Subcutaneous adipose tissue (tissue), 4 donors: ENCODE measurements around the gene FGL2. TPM values are rescaled to one million over a fixed set of nuclear protein-coding genes. Genes with fewer than 3 reads are reported as not detected.

Experiments
- total RNA-seq, 4 donors: library from RNA; depleted of rRNA; stranded (reverse); fragments of >200 nt; gene quantifications; one replicate each; pipeline ENCODE4 v1.1.0, GENCODE V29; 2016
- TF ChIP-seq, protein P1 (sequence below): fragments of 450-650 bp; IDR thresholded peaks from one replicate; pipeline ENCODE4 v1.5.1; 2016; ENCODE audit warnings: low read depth, mild to moderate bottlenecking, control low read depth, antibody characterized with exemption, moderate library complexity

FGL2 gene
- total RNA-seq, 4 donors from 2014 or later, result 38.1 to 62.6 (median 51.3) TPM

DNA sequence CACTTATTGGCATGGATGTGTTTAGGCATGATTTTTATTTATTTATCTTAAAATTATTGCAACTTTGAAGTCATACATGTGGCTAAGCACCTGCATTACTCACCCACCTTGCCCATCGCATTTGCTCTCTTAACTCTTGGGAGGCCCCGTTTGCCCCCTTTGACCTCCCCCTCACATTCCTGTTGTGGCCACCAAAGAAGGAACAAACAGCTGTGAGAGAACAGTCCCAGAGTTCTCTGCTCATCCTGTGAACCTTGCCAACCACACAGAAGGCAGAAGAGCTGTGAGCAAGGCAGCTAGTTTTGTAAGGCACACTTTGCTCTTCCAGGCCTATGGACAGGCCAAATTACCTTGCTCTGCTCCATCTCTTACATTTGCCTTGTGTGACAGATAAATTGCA is 23.6 kb upstream of the FGL2 start:
- TF ChIP-seq, protein P1, sequence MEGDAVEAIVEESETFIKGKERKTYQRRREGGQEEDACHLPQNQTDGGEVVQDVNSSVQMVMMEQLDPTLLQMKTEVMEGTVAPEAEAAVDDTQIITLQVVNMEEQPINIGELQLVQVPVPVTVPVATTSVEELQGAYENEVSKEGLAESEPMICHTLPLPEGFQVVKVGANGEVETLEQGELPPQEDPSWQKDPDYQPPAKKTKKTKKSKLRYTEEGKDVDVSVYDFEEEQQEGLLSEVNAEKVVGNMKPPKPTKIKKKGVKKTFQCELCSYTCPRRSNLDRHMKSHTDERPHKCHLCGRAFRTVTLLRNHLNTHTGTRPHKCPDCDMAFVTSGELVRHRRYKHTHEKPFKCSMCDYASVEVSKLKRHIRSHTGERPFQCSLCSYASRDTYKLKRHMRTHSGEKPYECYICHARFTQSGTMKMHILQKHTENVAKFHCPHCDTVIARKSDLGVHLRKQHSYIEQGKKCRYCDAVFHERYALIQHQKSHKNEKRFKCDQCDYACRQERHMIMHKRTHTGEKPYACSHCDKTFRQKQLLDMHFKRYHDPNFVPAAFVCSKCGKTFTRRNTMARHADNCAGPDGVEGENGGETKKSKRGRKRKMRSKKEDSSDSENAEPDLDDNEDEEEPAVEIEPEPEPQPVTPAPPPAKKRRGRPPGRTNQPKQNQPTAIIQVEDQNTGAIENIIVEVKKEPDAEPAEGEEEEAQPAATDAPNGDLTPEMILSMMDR, result no peak

DNA sequence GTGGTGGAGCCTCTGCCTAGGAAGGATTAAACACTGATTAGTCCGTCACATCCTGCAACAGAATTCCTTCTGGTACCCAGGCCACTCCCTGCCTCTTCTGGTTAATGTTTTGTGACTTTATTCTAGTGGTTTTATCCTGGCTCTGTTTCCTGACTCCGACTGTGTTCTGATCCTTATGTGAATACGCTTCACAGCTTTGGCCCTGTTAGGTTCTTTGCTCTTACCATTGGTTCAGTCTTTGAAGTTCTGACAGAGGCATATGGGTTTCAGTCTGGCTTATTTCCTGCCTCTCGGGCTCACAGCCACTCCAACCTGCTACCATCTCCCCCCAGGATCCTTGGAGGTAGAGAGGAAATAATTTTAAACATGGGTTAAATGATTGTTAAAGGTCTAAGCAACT is 23.2 kb upstream of the FGL2 start:
- TF ChIP-seq, protein P1, result no peak

DNA sequence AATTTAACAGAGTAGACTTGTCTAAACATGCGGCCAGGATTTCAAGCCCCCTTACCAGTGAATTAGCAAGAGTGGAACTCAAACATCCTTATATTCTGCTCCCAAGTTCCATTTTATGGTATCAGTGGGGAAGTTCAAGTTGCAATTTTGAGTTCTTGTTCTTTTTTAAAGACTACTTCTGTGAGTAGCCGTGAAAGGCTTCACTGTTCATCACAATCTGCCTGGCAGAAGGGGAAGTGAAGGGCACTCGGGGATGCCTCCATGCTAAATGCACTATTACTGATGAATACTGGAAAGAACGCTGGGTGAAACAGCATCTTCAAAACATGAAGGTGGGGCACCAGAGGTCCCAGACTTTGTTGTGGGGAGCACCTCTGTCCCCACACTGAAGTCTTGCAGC is 22.4 kb upstream of the FGL2 start:
- TF ChIP-seq, protein P1, result no peak

DNA sequence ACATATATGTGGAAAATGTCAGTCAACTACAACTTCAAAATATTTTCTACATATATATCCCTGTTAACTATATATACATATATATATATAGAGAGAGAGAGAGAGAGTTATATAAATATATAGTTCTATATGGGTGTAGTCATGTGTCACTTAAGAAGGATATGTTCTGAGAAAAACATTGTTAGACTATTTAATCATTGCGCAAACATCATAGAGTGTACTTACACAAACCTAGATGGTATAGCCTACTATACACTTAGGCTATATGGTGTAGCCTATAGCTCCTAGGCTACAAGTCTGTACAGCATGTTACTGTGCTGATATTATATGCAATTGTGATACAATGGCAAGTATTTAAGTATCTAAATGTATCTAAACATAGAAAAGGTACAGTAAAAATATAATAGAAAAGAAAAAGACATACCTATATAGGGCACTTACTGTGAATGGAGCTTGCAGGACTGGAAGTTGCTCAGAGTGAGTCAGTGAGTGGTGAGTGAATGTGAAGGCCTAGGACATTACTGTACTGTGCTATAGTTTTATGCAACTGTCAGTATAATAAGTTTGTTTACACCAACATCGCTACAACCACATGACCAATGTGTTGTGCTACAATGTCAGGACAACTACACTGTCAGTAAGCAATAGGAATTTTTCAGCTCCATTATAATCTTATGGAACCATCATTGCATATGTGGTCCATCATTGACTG is 18.0 kb upstream of the FGL2 start:
- TF ChIP-seq, protein P1, result no peak

DNA sequence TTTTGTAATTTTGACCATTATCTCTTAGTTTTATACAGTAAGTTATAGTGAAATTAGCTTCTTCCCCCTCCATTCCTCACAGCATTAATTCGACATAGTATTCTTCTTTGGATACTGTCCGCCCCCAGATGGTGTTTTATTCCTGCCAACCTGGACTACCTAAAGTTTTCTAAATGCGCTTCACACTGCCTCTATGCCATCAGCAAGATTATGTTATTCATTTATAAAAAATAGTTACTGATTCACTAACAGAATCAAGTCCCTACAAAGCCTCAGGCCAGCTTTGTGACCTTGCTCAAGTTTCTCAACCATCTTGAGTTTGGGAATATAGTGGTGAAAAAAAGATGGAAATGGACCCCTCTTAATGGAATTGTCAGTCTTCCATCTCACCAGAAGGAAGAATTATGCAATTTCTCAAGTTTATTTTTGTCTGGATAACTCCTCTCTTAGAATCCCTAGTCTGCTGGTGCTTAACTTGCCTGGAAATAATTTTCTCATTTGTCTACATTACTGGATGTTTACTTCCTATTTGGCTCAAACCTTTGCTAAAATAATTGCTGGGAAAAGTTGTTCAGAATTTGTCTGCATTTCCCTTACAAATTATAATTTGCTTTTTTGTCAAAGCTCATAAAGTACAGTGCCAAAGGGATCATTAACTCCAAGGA is 16.7 kb upstream of the FGL2 start:
- TF ChIP-seq, protein P1, result no peak

DNA sequence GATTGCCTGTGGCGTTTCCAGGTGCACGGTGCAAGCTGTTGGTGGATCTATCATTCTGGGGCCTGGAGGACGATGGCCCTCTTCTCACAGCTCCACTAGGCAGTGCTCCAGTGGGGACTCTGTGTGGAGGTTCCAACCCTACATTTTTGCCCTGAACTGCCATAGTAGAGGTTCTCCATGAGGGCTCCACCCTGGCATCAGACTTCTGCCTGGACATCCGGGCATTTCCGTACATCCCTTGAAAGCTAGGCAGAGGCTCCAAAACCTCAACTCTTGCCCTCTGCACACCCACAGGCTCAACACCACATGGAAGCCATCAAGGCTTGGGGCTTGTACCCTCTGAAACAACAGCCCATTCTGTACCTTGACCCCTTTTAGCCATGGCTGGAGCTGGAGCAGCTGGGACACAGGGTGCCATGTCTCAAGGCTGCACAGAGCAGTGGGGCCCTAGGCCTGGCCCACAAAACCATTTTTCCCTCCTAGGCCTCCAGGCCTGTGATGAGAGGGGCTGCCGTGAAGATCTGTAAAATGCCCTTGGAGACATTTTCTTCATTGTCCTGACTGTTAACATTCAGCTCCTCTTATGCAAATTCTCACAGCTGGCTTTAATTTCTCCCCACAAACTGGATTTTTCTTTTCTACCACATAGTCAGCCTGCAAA is 10.0 kb upstream of the FGL2 start:
- TF ChIP-seq, protein P1, result no peak

DNA sequence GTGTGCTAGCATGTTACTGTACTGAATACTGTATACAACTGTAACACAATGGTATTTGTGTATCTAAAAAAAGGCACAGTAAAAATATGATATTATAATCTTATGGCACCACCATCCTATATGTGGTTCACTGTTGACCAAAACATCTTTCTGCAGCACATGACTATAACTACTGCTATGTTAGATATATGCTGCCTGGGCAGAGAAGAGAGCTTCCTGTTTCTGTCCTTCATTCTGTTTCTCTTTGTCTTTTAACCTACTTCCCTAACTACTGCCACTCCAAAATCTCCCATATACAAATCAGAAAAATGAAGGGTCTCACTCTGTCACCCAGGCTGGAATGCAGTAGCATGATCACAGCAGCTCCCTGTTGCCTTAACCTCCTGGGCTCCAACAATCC is 8.8 kb upstream of the FGL2 start:
- TF ChIP-seq, protein P1, result no peak
